NB4 (cell line): ENCODE results near the gene COMT.

Experiments used
- DNase-seq: peaks from one replicate; pipeline ENCODE4 v3.0.0; 2010; ENCODE audit warnings: low read depth
- H3K4me3 ChIP-seq: one replicate; pipeline ENCODE4 v1.5.1; 2011; ENCODE audit warnings: mild to moderate bottlenecking, low read depth, low read length, moderate library complexity
- MYC ChIP-seq: IDR thresholded peaks from 2 replicates; pipeline ENCODE4 v1.6.1; 2011; ENCODE audit warnings: low read depth, low read length
- POLR2A ChIP-seq: IDR thresholded peaks from 2 replicates; pipeline ENCODE4 v1.6.1; 2011; ENCODE audit warnings: mild to moderate bottlenecking; ENCODE audit not compliant: insufficient read length; ENCODE audit errors: extremely low read depth
- TF ChIP-seq, protein P1 (sequence below): IDR thresholded peaks from 2 replicates; pipeline ENCODE4 v1.6.1; 2011; ENCODE audit warnings: low read depth, low read length
- TF ChIP-seq, protein P2 (sequence below): IDR thresholded peaks from one replicate; pipeline ENCODE4 v1.5.1; 2012; ENCODE audit warnings: low read depth, low read length

The COMT gene

DNA sequence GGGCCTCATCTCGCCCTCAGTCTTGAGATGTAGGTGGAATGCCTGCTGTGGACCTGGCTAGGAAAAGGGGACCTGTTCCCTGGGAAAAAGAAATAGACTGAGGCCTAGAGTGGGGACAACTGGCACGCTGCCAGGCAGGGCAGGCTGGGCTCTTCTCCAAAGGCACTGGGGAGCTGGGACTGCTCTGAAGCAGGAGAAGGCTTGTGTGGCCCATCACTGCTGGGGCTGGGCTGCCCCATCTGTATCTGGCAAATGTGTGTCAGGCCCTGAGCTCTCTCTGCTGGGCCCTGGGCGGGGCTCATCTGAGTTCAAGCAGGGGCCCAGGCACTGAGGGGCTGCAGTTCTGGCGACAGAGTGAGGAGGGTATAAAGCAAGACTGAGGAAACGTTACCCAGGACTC is 42.2 kb downstream of the COMT start:
- no peak for DNase-seq
- TF ChIP-seq, protein P1, sequence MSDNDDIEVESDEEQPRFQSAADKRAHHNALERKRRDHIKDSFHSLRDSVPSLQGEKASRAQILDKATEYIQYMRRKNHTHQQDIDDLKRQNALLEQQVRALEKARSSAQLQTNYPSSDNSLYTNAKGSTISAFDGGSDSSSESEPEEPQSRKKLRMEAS: no peak
- no peak for TF ChIP-seq MYC
- no peak for TF ChIP-seq POLR2A
- TF ChIP-seq, protein P2, sequence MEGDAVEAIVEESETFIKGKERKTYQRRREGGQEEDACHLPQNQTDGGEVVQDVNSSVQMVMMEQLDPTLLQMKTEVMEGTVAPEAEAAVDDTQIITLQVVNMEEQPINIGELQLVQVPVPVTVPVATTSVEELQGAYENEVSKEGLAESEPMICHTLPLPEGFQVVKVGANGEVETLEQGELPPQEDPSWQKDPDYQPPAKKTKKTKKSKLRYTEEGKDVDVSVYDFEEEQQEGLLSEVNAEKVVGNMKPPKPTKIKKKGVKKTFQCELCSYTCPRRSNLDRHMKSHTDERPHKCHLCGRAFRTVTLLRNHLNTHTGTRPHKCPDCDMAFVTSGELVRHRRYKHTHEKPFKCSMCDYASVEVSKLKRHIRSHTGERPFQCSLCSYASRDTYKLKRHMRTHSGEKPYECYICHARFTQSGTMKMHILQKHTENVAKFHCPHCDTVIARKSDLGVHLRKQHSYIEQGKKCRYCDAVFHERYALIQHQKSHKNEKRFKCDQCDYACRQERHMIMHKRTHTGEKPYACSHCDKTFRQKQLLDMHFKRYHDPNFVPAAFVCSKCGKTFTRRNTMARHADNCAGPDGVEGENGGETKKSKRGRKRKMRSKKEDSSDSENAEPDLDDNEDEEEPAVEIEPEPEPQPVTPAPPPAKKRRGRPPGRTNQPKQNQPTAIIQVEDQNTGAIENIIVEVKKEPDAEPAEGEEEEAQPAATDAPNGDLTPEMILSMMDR: no peak
- H3K4me3 ChIP-seq: no peak overlapping the region

GRCh38 chr22:19984201-19984753 is 42.7 kb downstream of the COMT start:
- no peak overlapping the region for H3K4me3 ChIP-seq
- DNase-seq: no peak
- TF ChIP-seq, protein P1: no peak
- TF ChIP-seq POLR2A: no peak
- no peak for TF ChIP-seq MYC
- TF ChIP-seq, protein P2: no peak

DNA sequence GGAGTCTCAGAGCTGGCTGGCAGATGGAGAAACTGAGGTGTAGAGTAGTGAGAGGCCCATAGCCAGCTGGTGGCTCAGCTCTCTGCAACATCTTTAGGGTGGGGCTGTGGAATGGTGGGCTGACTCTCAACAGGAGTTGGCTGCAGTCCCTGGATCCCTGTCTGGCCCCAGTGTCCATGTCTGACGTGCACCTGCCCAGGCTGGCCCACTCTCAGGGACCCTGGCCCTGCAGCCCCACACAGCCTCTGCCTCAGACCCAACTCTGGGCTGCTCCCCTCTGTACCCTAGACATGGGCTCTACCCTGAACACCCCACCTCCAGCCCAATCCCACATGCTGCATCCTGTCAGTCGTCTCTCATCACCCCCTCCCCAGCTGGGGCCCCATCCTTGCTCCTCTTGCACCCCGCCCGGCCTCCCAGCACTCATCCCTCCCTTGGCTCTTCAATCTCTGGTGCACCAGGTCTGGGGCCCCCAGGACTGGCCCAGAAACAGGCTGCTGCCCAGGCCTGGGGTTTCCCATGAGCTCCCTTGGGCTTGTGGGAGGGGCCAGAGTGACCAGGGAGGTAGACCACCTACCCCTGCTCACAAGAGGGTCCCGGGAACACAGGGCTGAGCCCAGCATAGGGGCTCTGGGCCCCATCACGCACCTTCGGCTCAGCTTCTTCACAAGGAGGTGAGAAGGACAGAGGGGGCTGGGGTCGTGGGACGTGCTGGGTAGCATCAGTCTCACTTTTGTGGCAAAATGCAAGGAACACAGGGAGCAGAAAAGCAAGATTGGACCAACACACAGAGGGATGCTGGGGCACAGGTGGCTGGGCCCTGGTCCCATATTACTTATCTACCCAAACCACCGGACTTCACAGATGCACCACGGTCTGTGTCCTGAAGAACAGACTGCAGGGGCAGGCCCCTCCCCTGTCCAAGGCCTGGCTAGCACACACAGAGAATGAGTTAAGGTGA is 43.6 kb downstream of the COMT start:
- TF ChIP-seq, protein P2: no peak
- no peak for TF ChIP-seq MYC
- TF ChIP-seq, protein P1: no peak
- no peak for TF ChIP-seq POLR2A
- no peak for DNase-seq
- no peak overlapping the region for H3K4me3 ChIP-seq

GRCh38 chr22:19986011-19986409 is 44.4 kb downstream of the COMT start:
- no peak overlapping the region for H3K4me3 ChIP-seq
- DNase-seq: no peak
- TF ChIP-seq, protein P2: no peak
- TF ChIP-seq POLR2A: no peak

DNA sequence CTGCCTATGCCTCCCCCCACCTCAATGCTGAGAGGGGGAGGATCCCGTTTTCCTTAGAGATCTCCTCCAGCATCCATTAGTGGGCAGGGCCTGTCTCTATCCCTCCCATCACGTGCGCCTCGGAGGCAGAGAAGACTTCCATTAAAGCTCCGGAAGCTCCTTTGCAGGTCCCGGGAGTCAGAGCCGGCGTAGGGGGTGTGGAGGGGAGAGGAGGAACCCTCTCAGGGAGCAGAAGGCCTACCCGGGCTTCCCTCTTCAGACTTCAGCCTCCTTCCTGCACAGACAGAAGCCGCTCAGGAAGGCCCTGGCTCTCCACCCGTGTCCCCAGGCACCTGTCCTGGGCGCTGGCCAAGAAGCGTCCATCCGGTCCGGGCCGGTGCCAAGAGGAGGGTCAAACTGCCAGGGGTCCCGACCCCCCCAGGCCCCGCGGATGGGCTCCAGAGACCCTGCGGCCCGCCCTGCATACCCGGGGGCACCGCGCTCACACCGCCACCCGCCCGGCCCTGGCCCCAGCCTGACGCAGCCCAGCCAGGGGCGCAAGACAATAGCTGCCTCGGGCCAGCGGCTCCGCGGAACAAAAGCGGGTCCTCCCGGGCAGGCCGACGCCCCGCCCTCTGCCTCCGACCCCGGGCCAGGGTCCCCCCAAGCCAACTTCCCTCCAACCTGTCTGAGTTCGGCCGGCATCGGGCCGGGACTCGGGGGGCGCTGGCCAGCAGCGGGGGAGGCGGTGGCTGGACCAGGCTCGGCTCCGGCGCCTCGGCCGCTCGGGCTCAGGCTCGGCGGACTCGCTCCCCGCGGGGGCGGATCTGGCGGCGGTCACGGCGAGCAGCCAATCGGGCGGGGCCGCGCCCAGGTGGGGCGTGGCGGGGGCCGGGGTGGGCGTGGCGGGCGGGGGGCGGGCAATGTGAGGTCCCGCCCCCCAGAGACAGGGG is 45.1 kb downstream of the COMT start:
- TF ChIP-seq MYC (no peak), POLR2A (no peak)
- TF ChIP-seq, protein P1: no peak
- TF ChIP-seq, protein P2: no peak

More for the DNA sequence above, 45.1 kb downstream of the COMT start:
- DNase-seq: peak; percentile 75
- peak overlapping the region; percentile 21 for H3K4me3 ChIP-seq
